NK-92 (cell line): ENCODE results near the gene RTN4R.
"Not testable (repeated sequence)": the region's sequence is repeated elsewhere in the genome, so short reads cannot be mapped to it uniquely, and the experiment has no call there.

ENCODE experiments used
- DNase-seq: peaks from one replicate; lab custom pipeline; 2025; ENCODE audit not compliant: unreplicated experiment; lab: John Stamatoyannopoulos, UW

RTN4R gene

DNA sequence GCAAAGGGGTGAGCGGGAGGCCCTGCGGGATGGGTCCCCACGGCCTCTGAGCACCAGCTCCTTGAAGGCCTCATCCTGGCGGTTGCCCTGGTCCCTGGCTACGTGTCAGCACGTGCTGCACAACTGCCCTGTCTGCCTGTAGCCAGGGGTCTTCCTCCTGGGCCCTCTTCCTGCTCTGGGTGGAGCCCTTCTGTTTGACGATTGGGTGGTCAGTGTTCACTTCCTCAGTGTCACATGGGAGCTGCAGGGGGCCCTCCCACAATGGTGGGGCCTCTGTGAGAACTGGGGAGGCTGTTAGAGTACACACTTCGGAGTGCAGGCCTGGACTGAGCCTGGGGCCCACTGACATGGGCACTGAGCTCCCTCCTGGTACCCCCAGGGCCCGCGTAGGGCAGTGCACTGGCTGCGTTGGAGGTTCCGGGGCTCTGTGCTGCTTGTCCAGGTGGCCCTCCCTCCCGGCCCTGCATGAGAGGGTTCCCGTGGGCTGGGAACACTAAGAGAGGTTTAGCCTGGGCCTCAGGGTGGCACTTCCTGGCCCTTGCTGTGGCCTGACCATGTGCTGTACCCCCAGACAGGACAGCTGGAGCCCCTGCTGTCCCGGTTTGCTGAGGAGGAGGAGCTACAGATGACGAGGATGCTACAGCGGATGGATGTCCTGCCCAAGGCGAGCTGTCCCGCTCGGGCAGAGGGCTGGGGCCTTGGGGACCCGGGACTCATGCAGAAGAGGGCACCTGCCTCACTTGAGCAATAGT, 38.0 kb upstream of the RTN4R start:
- no peak for DNase-seq

- DNase-seq: not testable (repeated sequence)
These were observed 37.2 kb upstream of the RTN4R start for GRCh38 chr22:20305230-20305893.

- DNase-seq: no peak
These were observed 36.5 kb upstream of the RTN4R start for GRCh38 chr22:20304646-20305045.

GRCh38 chr22:20303229-20303534, 35.1 kb upstream of the RTN4R start:
- DNase-seq: not testable (repeated sequence)

- DNase-seq: no peak
These were observed 34.5 kb upstream of the RTN4R start for GRCh38 chr22:20302438-20303228.

GRCh38 chr22:20299746-20300136, 31.6 kb upstream of the RTN4R start:
- no peak for DNase-seq

DNA sequence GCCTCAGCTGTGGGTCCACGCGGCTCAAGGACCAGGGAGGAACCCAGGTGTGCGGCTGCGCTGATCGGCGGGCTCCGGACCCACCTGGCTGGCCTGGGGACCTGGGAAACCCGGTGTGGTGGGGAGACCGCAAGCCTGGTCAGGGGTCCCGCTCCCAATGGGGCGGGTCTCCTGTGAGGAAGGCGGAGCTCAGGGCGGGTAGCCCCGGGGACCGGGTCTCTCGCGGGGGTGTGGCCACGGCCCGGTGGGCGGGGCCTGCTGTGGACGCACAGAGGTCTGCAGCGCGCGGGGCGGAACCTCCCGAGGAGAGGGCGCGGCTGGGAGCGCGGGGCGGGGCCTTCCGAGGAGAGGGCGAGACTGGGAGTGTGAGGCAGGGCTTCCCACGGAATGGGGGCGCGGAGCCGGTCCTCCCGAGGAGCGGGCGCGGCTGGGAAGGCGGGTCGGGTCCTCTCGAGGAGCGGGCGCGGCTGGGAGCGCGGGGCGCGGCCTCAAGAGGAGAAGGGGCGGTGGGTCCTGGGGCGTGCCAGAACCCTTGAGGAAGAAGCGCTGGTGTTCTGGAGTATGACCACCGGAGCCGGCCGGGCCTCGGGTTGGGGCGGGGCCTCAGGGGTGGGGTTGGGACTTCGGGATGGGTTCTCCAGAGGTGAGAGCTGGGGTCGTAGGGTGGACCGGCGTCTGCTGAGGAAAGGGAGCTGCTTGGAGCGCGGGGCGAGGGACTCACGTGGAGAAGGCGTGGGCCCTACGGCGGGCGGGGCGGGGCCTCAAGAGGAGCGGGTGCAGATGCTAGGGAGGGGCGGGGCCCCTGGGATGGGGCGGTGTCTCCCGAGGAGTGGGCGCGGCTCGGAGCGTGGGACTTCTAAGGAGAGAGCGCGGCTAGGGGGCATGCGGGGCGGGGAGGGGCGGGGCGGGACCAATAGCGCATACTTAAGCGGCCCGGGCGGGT, 31.0 kb upstream of the RTN4R start:
- peak; percentile 38 for DNase-seq

DNA sequence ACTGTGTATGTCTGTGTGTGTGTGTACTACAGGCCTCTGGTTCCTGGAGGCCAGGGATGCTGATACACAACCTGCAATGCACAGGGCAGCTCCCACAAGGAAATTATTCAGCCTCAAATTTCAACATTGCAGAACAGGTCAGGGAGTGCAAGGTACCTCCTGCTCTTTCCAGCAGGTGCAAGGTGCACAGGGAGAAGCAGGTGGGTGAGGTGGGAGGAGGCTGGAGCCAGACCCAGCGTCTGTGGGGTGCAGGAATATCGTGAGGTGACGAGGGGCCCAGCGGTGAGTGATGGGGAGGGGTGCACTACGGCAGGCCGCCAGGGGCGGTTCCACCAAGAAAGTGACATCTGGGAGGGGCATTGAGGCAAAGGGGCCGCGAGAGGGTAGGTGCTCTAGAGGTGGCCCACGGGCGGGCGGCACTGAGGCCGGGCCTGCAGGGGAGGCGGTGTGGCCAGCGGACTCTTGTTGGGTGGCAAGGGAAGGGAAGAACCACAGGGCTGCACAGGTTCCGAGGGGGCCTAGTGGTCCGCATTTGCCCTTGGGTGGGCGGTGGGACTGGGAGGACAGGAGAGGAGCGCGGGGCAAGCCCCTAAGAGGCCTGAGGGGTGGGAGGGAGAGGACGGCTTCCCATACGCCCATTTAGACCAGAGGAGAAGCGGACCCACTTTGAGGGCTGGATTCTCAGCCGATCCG, 30.1 kb upstream of the RTN4R start:
- no peak for DNase-seq

- DNase-seq: no peak
These were observed 29.4 kb upstream of the RTN4R start for GRCh38 chr22:20297414-20298109.

- DNase-seq: no peak
These were observed 28.5 kb upstream of the RTN4R start for GRCh38 chr22:20296598-20296997.

DNA sequence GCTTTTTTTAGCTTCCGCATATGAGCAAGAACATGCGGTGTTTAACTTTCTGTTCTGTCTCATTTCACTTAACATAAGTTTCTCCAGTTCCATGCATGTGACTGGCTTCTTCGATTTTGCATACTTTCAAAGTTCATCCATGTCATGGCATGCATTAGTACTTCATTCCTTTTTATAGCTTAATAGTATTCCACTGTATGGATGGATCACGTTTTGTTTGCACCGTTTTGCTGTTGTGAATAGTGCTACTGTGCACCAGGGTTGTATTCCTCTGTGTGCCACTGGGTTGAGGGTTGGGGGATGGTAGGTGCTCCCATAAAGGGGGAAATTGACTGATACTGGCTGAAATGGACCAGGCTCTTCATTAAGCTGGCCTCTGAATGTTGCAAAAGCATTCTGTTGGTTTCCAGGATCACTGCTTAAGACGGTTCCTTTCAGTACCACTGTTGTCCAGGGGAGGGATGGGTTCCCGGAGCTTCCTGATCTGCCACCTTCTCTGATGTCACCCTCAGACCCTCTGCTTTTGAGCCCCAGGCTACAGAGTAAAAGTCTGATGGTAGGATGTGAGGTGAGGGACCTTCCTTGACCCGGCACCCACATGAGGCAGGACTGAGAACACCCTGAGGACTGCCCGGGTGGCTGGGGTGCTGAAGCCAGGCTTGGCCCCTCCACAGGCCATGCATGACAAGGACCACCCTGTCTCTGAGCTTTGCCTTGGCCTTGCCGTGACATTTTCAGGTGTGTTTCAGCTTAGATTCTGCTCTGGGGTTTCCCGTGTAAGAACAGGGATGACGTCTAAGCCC, 27.3 kb upstream of the RTN4R start:
- DNase-seq: no peak

- DNase-seq: no peak
These were observed 24.6 kb upstream of the RTN4R start for GRCh38 chr22:20292673-20293232.

DNA sequence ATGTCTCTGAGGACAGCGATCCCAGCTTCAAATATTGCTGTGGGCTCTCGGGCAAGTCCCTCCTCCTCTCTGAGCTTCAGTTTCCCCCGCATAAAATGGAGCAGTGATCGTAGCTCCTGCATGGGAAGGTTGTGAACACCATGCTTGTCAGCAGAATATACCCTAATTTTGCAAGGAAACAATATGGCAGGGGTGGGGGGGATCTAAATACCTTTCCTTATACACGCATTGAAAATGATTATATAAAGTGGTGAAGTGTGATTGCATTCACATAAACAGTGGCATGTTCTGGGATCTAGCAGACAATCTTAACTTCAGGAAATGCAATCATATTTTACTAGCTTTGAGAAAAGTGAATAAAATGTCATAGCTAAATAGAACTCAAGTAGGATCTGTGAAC, 24.0 kb upstream of the RTN4R start:
- no peak for DNase-seq

- no peak for DNase-seq
These were observed 23.5 kb upstream of the RTN4R start for GRCh38 chr22:20291604-20292063.

DNA sequence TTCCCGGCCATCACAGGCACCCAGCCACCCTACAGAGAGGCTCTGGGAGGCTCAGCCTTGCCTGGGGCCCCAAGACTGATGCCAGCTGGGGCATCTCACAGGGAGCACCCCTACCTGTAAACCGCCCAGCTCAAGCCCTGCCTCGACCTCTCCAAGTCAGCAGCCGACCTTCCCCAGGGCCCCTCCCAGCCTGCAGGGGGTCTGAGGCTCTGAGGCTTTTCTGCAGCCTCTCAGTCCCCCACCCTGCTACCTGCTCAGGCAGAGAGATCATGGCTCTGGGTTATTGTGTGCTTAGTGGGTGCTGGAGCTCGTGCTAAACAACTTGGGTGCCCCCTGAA, 23.1 kb upstream of the RTN4R start:
- DNase-seq: no peak

DNA sequence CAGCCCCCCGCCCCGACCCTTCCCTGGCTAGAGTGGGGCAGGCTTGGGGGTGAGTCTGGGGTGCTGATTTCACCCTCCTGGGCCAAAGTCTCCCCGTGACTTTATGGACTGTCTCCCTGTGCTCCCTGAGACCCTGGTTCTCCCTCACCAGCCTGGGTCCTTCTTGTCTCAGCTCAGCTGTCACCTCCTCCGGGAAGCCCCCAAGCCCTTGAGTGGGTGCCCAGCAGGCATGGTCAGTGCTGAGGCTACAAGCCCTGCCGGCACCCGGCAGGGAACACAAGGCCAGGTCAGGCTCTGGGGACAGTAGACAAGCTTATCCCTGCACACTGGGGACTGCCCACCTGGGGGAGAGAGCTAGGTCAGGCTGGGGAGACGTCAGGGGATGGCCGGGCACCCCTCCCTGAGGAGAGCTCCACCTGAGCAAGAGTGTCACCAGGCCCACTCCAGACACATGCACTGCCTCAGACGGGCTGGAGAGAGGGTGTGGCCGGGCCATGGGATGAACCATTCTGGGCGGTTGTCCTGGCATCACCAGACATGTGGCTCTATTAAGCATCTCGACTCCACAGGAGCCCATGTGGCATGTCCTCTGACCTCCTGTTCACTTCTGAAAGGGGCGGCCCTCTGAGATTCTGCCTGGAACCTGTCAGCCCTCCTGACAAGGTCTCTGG, 22.6 kb upstream of the RTN4R start:
- DNase-seq: no peak

GRCh38 chr22:20290045-20290392, 21.9 kb upstream of the RTN4R start:
- no peak for DNase-seq
